Measurements from ENCODE around the gene TPCN1. TPM values are rescaled to one million over a fixed set of nuclear protein-coding genes. Genes with fewer than 3 reads are reported as not detected.
"Not testable (repeated sequence)": the region's sequence is repeated elsewhere in the genome, so short reads cannot be mapped to it uniquely, and the experiment has no call there.

Gene TPCN1
- total RNA-seq, 1 donor from 2014 or later: 55.6 TPM

- H3K4me3 Mint-ChIP-seq: no peak overlapping the region
- H3K9me3 Mint-ChIP-seq: peaks cover 5% of the 10 kb centered on the region
- H3K27ac Mint-ChIP-seq: peak overlapping the region; percentile 46
- H3K27me3 Mint-ChIP-seq: no peaks in the 10 kb centered on the region
- H3K36me3 Mint-ChIP-seq: peaks cover 9% of the 10 kb centered on the region
- H3K4me1 Mint-ChIP-seq (ENCODE audit: unreplicated experiment): peaks cover 4% of the 10 kb centered on the region
- no peak for DNase-seq (ENCODE audit: extremely low spot score, unreplicated experiment)
- TF ChIP-seq CTCF (conservative IDR thresholded peaks at IDR 0.05): no peak
Measured at GRCh38 chr12:113203852-113204760, 17.2 kb upstream of the TPCN1 start.

- Mint-ChIP-seq H3K36me3 (peaks cover 9% of the 10 kb centered on the region), H3K4me1 (ENCODE audit: unreplicated experiment) (peaks cover 4% of the 10 kb centered on the region), H3K27ac (no peak overlapping the region), H3K9me3 (peaks cover 5% of the 10 kb centered on the region), H3K4me3 (no peak overlapping the region), H3K27me3 (no peaks in the 10 kb centered on the region)
- TF ChIP-seq CTCF (conservative IDR thresholded peaks at IDR 0.05): no peak
- DNase-seq (ENCODE audit: extremely low spot score, unreplicated experiment): no peak
Measured at GRCh38 chr12:113204804-113205203, 16.5 kb upstream of the TPCN1 start.

- H3K27ac Mint-ChIP-seq; H3K27me3 Mint-ChIP-seq; H3K4me1 Mint-ChIP-seq (ENCODE audit: unreplicated experiment); H3K36me3 Mint-ChIP-seq; H3K9me3 Mint-ChIP-seq; H3K4me3 Mint-ChIP-seq; DNase-seq (ENCODE audit: extremely low spot score, unreplicated experiment): not testable (repeated sequence)
Measured at GRCh38 chr12:113206802-113207201, 14.5 kb upstream of the TPCN1 start.

- no peak for TF ChIP-seq CTCF (conservative IDR thresholded peaks at IDR 0.05)
- H3K27ac Mint-ChIP-seq: no peak overlapping the region
Measured at GRCh38 chr12:113207613-113208040, 13.6 kb upstream of the TPCN1 start.

GRCh38 chr12:113208041-113208934 is 13.0 kb upstream of the TPCN1 start:
- H3K36me3 Mint-ChIP-seq: peaks cover 9% of the 10 kb centered on the region
- no peak for TF ChIP-seq CTCF (conservative IDR thresholded peaks at IDR 0.05)
- peaks cover 5% of the 10 kb centered on the region for H3K9me3 Mint-ChIP-seq
- H3K4me3 Mint-ChIP-seq: no peak overlapping the region
- peaks cover 4% of the 10 kb centered on the region for H3K4me1 Mint-ChIP-seq (ENCODE audit: unreplicated experiment)
- H3K27ac Mint-ChIP-seq: no peak overlapping the region
- DNase-seq (ENCODE audit: extremely low spot score, unreplicated experiment): no peak
- H3K27me3 Mint-ChIP-seq: no peaks in the 10 kb centered on the region

More at GRCh38 chr12:113207613-113208040, 13.6 kb upstream of the TPCN1 start:
- Mint-ChIP-seq H3K9me3 (peaks cover 5% of the 10 kb centered on the region), H3K4me3 (no peak overlapping the region), H3K4me1 (ENCODE audit: unreplicated experiment) (peaks cover 4% of the 10 kb centered on the region), H3K36me3 (peaks cover 9% of the 10 kb centered on the region), H3K27me3 (no peaks in the 10 kb centered on the region)
- no peak for DNase-seq (ENCODE audit: extremely low spot score, unreplicated experiment)

Data from type B pancreatic cell (in vitro differentiated cells).